Measurements from ENCODE around the gene CTU1. TPM values are rescaled to one million over a fixed set of nuclear protein-coding genes. Genes with fewer than 3 reads are reported as not detected.

The CTU1 gene
- total and polyA plus RNA-seq, 2 experiments from 2014 or later, result 6.7 to 15.9 TPM

- Histone ChIP-seq H3K4me2 (no peak overlapping the region), H3K27me3 (no peaks in the 10 kb centered on the region)
- no peak for TF ChIP-seq EZH2 (IDR thresholded peaks at IDR 0.05; ENCODE audit: borderline replicate concordance)
- TF ChIP-seq EZH2phosphoT487 (IDR thresholded peaks at IDR 0.05; ENCODE audit: low read depth, severe bottlenecking, unreplicated experiment), result no peak
- TF ChIP-seq CTCF (IDR thresholded peaks at IDR 0.05; ENCODE audit: poor library complexity), result no peak
Observed at GRCh38 chr19:51141181-51141580, 33.0 kb upstream of the CTU1 start.

GRCh38 chr19:51140441-51140840 lies 32.2 kb upstream of the CTU1 start:
- Histone ChIP-seq H4K20me1 (ENCODE audit: insufficient read depth, poor library complexity, severe bottlenecking) (no peaks in the 10 kb centered on the region), H3K9me3 (ENCODE audit: low read depth) (no peaks in the 10 kb centered on the region), H3K4me3 (no peak overlapping the region), H3K36me3 (replicated peaks; ENCODE audit: insufficient read depth, low read depth) (no peaks in the 10 kb centered on the region), H3K27me3 (no peaks in the 10 kb centered on the region), H3K4me1 (ENCODE audit: insufficient read depth) (no peaks in the 10 kb centered on the region), H3K4me2 (no peak overlapping the region), H3K9me2 (replicated peaks; ENCODE audit: insufficient read depth) (no peaks in the 10 kb centered on the region), H3K79me2 (no peaks in the 10 kb centered on the region), H2AFZ (no peak overlapping the region), H3K27ac (no peak overlapping the region)
- 33% methylated on average over 6 of the region's 6 CpGs for WGBS (ENCODE audit: low lambda C conversion rate, missing lambda C conversion rate)
- DNase-seq (ENCODE audit: low spot score), result no peak
- TF ChIP-seq EZH2phosphoT487 (IDR thresholded peaks at IDR 0.05; ENCODE audit: low read depth, severe bottlenecking, unreplicated experiment) (no peak), EZH2 (IDR thresholded peaks at IDR 0.05; ENCODE audit: borderline replicate concordance) (no peak)

More at GRCh38 chr19:51141181-51141580, 33.0 kb upstream of the CTU1 start:
- H3K4me3 ChIP-seq, result no peak overlapping the region
- H2AFZ ChIP-seq, result no peak overlapping the region
- H3K4me1 ChIP-seq (ENCODE audit: insufficient read depth), result no peaks in the 10 kb centered on the region
- H4K20me1 ChIP-seq (ENCODE audit: insufficient read depth, poor library complexity, severe bottlenecking), result no peaks in the 10 kb centered on the region
- H3K36me3 ChIP-seq (replicated peaks; ENCODE audit: insufficient read depth, low read depth), result no peaks in the 10 kb centered on the region
- H3K79me2 ChIP-seq, result no peaks in the 10 kb centered on the region
- H3K9me2 ChIP-seq (replicated peaks; ENCODE audit: insufficient read depth), result no peaks in the 10 kb centered on the region
- no peak overlapping the region for H3K27ac ChIP-seq
- no peak for DNase-seq (ENCODE audit: low spot score)
- H3K9me3 ChIP-seq (ENCODE audit: low read depth), result no peaks in the 10 kb centered on the region
- WGBS (ENCODE audit: low lambda C conversion rate, missing lambda C conversion rate), result 85% methylated on average over 6 of the region's 6 CpGs

GRCh38 chr19:51139299-51140014 lies 31.2 kb upstream of the CTU1 start:
- WGBS (ENCODE audit: low lambda C conversion rate, missing lambda C conversion rate), result 81% methylated on average over 4 of the region's 4 CpGs
- no peaks in the 10 kb centered on the region for H3K9me3 ChIP-seq (ENCODE audit: low read depth)
- H4K20me1 ChIP-seq (ENCODE audit: insufficient read depth, poor library complexity, severe bottlenecking), result no peaks in the 10 kb centered on the region
- no peak overlapping the region for H2AFZ ChIP-seq
- TF ChIP-seq EZH2phosphoT487 (IDR thresholded peaks at IDR 0.05; ENCODE audit: low read depth, severe bottlenecking, unreplicated experiment), result no peak
- no peak for TF ChIP-seq CTCF (IDR thresholded peaks at IDR 0.05; ENCODE audit: poor library complexity)
- TF ChIP-seq EZH2 (IDR thresholded peaks at IDR 0.05; ENCODE audit: borderline replicate concordance), result no peak
- H3K9me2 ChIP-seq (replicated peaks; ENCODE audit: insufficient read depth), result no peaks in the 10 kb centered on the region
- H3K27me3 ChIP-seq, result no peaks in the 10 kb centered on the region
- no peak for DNase-seq (ENCODE audit: low spot score)
- no peak overlapping the region for H3K27ac ChIP-seq
- no peaks in the 10 kb centered on the region for H3K36me3 ChIP-seq (replicated peaks; ENCODE audit: insufficient read depth, low read depth)
- no peak overlapping the region for H3K4me2 ChIP-seq
- H3K79me2 ChIP-seq, result no peaks in the 10 kb centered on the region
- H3K4me3 ChIP-seq, result no peak overlapping the region
- H3K4me1 ChIP-seq (ENCODE audit: insufficient read depth), result no peaks in the 10 kb centered on the region

- Histone ChIP-seq H3K9me3 (ENCODE audit: low read depth) (no peaks in the 10 kb centered on the region), H3K36me3 (replicated peaks; ENCODE audit: insufficient read depth, low read depth) (no peaks in the 10 kb centered on the region), H3K4me3 (no peak overlapping the region), H3K27ac (no peak overlapping the region), H4K20me1 (ENCODE audit: insufficient read depth, poor library complexity, severe bottlenecking) (no peaks in the 10 kb centered on the region), H3K79me2 (no peaks in the 10 kb centered on the region), H2AFZ (no peak overlapping the region), H3K4me1 (ENCODE audit: insufficient read depth) (no peaks in the 10 kb centered on the region), H3K4me2 (no peak overlapping the region), H3K9me2 (replicated peaks; ENCODE audit: insufficient read depth) (no peaks in the 10 kb centered on the region), H3K27me3 (no peaks in the 10 kb centered on the region)
- WGBS (ENCODE audit: low lambda C conversion rate, missing lambda C conversion rate), result 90% methylated on average over 6 of the region's 6 CpGs
- no peak for TF ChIP-seq EZH2phosphoT487 (IDR thresholded peaks at IDR 0.05; ENCODE audit: low read depth, severe bottlenecking, unreplicated experiment)
- TF ChIP-seq CTCF (IDR thresholded peaks at IDR 0.05; ENCODE audit: poor library complexity), result no peak
- no peak for TF ChIP-seq EZH2 (IDR thresholded peaks at IDR 0.05; ENCODE audit: borderline replicate concordance)
- DNase-seq (ENCODE audit: low spot score), result no peak
Observed at GRCh38 chr19:51138549-51138979, 30.4 kb upstream of the CTU1 start.
